ENCODE measurements around the gene CS. TPM values are rescaled to one million over a fixed set of nuclear protein-coding genes. Genes with fewer than 3 reads are reported as not detected.

Gene CS
- polyA plus RNA-seq, 3 donors: 55.7 to 156 (median 86.1) TPM

- H3K27me3 Mint-ChIP-seq (ENCODE audit: low read depth in 3 of 3): no peaks in the 10 kb centered on the region
- H3K9me3 ChIP-seq (replicated peaks in 1 of 2; ENCODE audit: control insufficient read depth in 1 of 2, insufficient read depth in 1 of 2, low read length in 2 of 2): no peaks in the 10 kb centered on the region
- H3K4me1 Mint-ChIP-seq: peaks cover 19% of the 10 kb centered on the region
- peak within 1 kb of the TSS; percentile 96 to 97 for H3K4me3 Mint-ChIP-seq
- peaks cover 13% of the 10 kb centered on the region for H3K79me2 ChIP-seq (ENCODE audit: insufficient read depth, low read length)
- peak within 1 kb of the TSS; percentile 98 to 100 (median 98) for H3K27ac Mint-ChIP-seq
- H3K27me3 ChIP-seq (ENCODE audit: control insufficient read depth in 2 of 2, insufficient read depth in 2 of 2, low read length in 2 of 2): no peaks in the 10 kb centered on the region
- H3K27ac ChIP-seq (ENCODE audit: low read depth in 1 of 2, low read length in 2 of 2): peak within 1 kb of the TSS; percentile 91 to 98
- H3K36me3 Mint-ChIP-seq: peaks cover 25 to 49% of the 10 kb centered on the region in 2 donors
- peaks cover 14 to 20% of the 10 kb centered on the region in 2 donors for H3K4me1 ChIP-seq (ENCODE audit: control insufficient read depth in 1 of 2, insufficient read depth in 2 of 2, low read length in 2 of 2)
- peaks cover 0 to 1% (median 0%) of the 10 kb centered on the region in 7 donors for H3K9me3 Mint-ChIP-seq
- no peak for TF ChIP-seq CTCF (IDR thresholded peaks at IDR 0.05)
- under 1% methylated on average over 55 of the region's 62 CpGs for WGBS (ENCODE audit: insufficient coverage)
- intact Hi-C loops (cut with micrococcal nuclease): loop anchor here (2.0 to 5.0 kb wide), 3 partner anchors 15 to 46 kb away; partner anchors contain the start of genes APOF (in 2 of the 2), STAT2 (in 2 of the 2), CS (in 1 of the 2) and PAN2 (in 1 of the 2)
- peaks cover 17 to 34% of the 10 kb centered on the region in 2 donors for H3K36me3 ChIP-seq (replicated peaks in 1 of 2; ENCODE audit: control insufficient read depth in 1 of 2, insufficient read depth in 2 of 2, low read length in 2 of 2)
- H2AFZ ChIP-seq (ENCODE audit: insufficient read depth, low read depth, low read length, poor library complexity, severe bottlenecking): peak within 1 kb of the TSS; percentile 96
- DNase-seq: peak; percentile 87 to 93 (median 92)
- H4K20me1 ChIP-seq (ENCODE audit: insufficient read depth, low read length): no peaks in the 10 kb centered on the region
- peak within 1 kb of the TSS; percentile 93 for H3K4me2 ChIP-seq (replicated peaks; ENCODE audit: extremely low read depth, low read length, poor library complexity, severe bottlenecking)
- H3K9ac ChIP-seq (ENCODE audit: insufficient read depth, low read length, poor library complexity, severe bottlenecking): peak within 1 kb of the TSS; percentile 89
- H3K4me3 ChIP-seq (replicated peaks in 1 of 3; ENCODE audit: low read depth in 2 of 3, low read length in 3 of 3): peak within 1 kb of the TSS; percentile 59 to 96 (median 95)
Measured at GRCh38 chr12:56315622-56316473, 15.7 kb upstream of the CS start, which contains the start of gene CNPY2. Gene CNPY2, minus strand, starts transcription at chr12:56315988. Its CDS starts 771 bp downstream, at chr12:56315217.

GRCh38 chr12:56315249-56315621 is 15.1 kb upstream of the CS start:
- Mint-ChIP-seq H3K9me3 (peaks cover 0 to 1% (median 0%) of the 10 kb centered on the region in 7 donors), H3K4me1 (peaks cover 18% of the 10 kb centered on the region), H3K36me3 (peaks cover 31 to 49% of the 10 kb centered on the region in 2 donors), H3K4me3 (peak overlapping the region; percentile 96 to 97), H3K27ac (peak overlapping the region; percentile 98 to 100 (median 98)), H3K27me3 (ENCODE audit: low read depth in 3 of 3) (no peaks in the 10 kb centered on the region)
- WGBS (ENCODE audit: insufficient coverage): 1% methylated on average over 10 of the region's 11 CpGs
- Histone ChIP-seq H3K27ac (ENCODE audit: low read depth in 1 of 2, low read length in 2 of 2) (peak overlapping the region; percentile 91 to 98), H3K79me2 (ENCODE audit: insufficient read depth, low read length) (peaks cover 13% of the 10 kb centered on the region), H3K9ac (ENCODE audit: insufficient read depth, low read length, poor library complexity, severe bottlenecking) (peak overlapping the region; percentile 89), H3K4me3 (replicated peaks in 1 of 3; ENCODE audit: low read depth in 2 of 3, low read length in 3 of 3) (peak overlapping the region; percentile 59 to 96 (median 95)), H3K36me3 (replicated peaks in 1 of 2; ENCODE audit: control insufficient read depth in 1 of 2, insufficient read depth in 2 of 2, low read length in 2 of 2) (peaks cover 22 to 40% of the 10 kb centered on the region in 2 donors), H3K27me3 (ENCODE audit: control insufficient read depth in 2 of 2, insufficient read depth in 2 of 2, low read length in 2 of 2) (no peaks in the 10 kb centered on the region), H4K20me1 (ENCODE audit: insufficient read depth, low read length) (no peaks in the 10 kb centered on the region), H3K4me2 (replicated peaks; ENCODE audit: extremely low read depth, low read length, poor library complexity, severe bottlenecking) (peak overlapping the region; percentile 93), H3K9me3 (replicated peaks in 1 of 2; ENCODE audit: control insufficient read depth in 1 of 2, insufficient read depth in 1 of 2, low read length in 2 of 2) (no peaks in the 10 kb centered on the region), H2AFZ (ENCODE audit: insufficient read depth, low read depth, low read length, poor library complexity, severe bottlenecking) (peak overlapping the region; percentile 96), H3K4me1 (ENCODE audit: control insufficient read depth in 1 of 2, insufficient read depth in 2 of 2, low read length in 2 of 2) (peaks cover 14 to 16% of the 10 kb centered on the region in 2 donors)
- no peak for DNase-seq
- TF ChIP-seq CTCF (IDR thresholded peaks at IDR 0.05): no peak
- intact Hi-C loops (cut with micrococcal nuclease): loop anchor here (2.0 to 5.0 kb wide), 2 partner anchors 14 to 47 kb away; partner anchors contain the start of genes APOF (in 2 of the 2), STAT2 (in 2 of the 2) and CS (in 1 of the 2)

Data from CD14-positive monocyte (primary cell).